HG03457 (cell line): ENCODE data around the gene LIN7C.

Source experiments
- ATAC-seq: cut with Tn5 transposase; IDR thresholded peaks from one replicate; pipeline ENCODE4 v1.9.1; 2021; ENCODE audit warnings: moderate number of reproducible peaks; ENCODE audit not compliant: unreplicated experiment

The LIN7C gene

DNA sequence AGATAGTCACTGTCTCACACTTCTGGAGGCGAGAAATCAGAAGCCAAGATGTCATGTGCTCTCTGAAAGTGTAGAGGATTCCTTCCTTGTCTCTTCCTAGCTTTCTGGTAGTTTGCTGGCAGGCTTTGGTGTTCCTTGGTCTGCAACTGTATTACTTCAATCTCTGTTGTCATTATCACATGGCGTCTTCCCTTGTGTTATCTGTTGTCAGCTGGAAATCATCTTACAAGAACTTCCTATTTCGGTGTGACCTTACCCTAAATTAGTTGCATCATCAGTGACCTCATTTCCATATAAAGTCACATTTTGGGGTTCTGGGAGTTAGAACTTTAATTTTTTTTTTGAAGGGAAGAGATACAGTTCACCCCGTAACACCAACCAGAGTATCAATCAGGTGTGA is 3.3 kb upstream of the LIN7C start:
- no peak for ATAC-seq

DNA sequence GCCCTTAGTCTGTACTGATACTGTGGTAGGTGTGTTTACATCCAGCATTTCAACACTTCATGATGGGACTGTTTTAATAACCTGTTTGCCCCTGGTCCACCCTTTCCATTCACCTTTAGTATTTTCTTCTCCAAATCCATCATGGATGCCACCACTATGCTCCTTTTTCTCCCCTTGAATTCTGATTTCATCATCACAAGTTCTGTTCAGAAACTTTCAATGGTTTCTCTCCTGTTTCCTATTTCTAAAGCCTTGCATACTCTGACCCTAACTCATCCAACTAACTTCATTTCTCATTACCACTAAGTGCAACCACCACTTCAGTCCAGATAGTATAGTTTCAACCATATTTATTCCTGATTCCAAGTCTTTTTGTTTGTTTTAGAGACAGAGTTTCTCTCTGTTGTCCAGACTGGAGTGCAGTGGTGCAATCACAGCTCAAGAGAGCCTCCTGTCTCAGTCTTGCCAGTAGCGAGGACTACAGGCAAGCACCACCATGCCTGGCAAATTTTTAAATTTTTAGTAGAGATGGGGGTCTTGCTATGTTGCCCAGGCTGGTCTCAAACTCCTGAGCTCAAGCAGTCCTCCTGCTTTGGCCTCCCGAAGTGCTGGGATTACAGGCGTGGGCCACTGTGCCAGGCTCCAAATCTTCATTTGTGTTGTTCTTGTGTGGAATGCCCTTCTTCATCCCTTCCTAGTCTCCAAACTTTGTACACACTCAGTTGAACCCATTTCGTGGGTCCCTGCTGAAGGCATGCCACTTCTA is 1.2 kb upstream of the LIN7C start:
- ATAC-seq, result no peak

DNA sequence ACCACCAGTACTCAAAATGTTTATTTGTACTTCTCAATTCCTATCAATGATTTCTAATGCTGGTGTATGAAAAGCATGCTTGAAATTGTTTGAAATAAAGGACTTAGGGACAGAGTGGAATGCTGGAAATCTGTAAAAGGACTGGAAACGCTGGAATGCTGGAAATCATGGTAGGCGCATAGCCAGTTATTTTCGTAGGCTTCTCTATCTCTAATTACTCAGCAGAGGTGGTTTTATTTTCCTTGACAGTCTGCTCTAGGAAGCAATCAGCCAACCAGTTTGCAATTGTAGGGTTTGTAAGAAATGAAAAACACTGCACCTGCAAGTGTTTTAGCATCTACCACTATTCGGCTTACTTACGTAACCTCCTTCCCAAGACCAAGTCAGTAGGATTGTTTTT is 788 bp downstream of the LIN7C start:
- ATAC-seq, result no peak

DNA sequence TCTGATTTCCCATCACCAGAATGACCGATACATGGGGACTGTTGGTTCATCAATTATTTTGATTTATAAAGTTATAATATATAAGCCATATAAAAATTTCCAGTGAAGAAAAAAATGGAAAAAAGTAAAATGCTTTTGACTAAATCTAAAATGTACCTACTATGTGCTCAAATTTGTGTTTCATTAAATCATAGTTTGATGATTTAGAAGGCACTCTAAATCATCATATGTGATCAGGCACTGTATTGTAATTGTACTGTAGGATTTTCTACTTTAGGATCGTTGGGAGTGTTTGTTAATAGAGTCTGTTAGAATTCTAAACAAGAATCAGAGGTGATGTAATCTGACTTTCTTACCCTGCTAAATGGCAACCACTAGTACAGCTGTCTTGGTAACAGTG is 2.4 kb downstream of the LIN7C start:
- ATAC-seq, result no peak

DNA sequence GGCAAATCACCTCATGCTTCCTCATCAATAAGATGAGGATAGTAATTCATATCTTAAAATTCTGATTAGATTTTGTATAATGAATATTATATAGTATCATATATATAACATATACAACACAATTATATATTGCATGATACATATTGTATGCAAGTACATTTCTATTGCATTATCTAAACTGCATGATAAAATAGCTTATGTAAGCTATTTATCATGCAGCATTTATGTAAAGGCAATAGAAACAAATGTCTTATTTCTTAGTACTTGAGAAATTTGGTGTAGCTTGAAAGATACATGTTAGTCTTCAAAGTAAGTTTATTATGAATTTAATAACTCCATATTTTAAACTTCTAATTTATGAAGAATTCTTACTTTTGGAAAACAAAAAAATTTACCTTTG is 5.5 kb downstream of the LIN7C start:
- no peak for ATAC-seq

- ATAC-seq, result no peak
Measured at GRCh38 chr11:27497911-27498310, 8.7 kb downstream of the LIN7C start.

DNA sequence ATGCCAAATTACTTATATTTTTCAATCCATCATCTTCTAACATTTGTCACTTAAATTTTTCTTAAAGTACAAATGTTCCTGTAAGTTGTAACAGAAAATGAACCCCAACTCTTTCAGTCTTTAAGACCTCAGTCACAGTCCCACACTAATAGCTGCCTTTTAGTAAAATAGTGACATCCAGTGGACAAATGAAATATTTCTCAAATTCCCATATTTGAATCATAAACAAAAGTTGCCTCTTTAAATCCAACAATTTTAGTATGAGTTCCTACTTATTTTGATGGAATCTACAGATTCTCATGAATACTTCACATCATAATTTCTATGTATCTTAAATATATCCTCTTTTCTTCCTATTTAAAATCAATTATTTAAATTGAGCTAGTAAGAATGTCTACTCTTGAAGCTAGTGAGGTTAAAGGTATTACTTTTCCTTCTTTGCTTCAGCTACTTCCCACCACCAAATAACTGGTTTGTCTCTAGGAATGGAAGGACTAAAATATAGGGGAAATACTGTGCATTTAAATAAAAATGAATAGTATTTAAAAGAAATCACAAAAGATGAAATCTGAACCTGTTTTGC is 9.2 kb downstream of the LIN7C start:
- peak; percentile 62 for ATAC-seq

DNA sequence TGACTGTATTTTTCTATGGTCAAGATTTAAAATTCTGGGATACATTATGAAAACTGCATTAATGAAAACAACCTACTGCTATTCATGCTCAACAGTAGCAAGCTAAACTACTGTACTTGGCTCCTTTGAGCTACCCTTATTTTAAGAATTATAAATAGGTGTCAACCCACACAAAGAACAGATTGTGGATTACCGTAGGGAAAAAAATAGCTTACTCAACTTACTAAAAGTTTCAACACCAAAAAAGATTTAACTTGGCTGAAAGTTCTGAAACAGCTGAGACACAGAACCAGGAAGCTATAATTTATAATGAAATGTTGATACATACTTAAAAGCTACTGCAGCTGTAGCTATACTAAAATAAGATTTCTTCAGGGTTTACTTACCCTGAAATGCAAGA is 10.1 kb downstream of the LIN7C start:
- ATAC-seq, result no peak

- no peak for ATAC-seq
Measured at GRCh38 chr11:27495710-27496300, 10.8 kb downstream of the LIN7C start.

DNA sequence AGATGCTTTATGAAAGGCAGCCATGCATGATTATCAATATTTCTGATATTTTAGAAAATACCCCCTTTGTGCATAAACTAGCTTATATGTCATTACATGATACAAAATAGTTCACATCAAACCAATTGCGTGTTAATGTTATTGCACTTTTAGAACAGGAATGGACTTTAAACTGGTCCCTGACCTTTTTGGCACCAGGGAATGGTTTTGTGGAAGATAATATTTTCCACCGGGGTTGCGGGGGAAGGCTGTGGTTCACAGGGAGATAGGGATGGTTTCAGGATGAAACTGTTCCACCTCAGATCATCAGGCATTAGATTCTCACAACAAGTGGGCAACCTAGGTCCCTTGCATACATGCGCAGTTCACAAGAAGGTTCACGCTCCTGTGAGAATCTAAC is 17.5 kb downstream of the LIN7C start:
- no peak for ATAC-seq

GRCh38 chr11:27487706-27488105 is 18.9 kb downstream of the LIN7C start:
- ATAC-seq, result no peak

GRCh38 chr11:27485930-27486773 is 20.4 kb downstream of the LIN7C start:
- ATAC-seq, result no peak

- ATAC-seq, result no peak
Measured at GRCh38 chr11:27482793-27483192, 23.8 kb downstream of the LIN7C start.

DNA sequence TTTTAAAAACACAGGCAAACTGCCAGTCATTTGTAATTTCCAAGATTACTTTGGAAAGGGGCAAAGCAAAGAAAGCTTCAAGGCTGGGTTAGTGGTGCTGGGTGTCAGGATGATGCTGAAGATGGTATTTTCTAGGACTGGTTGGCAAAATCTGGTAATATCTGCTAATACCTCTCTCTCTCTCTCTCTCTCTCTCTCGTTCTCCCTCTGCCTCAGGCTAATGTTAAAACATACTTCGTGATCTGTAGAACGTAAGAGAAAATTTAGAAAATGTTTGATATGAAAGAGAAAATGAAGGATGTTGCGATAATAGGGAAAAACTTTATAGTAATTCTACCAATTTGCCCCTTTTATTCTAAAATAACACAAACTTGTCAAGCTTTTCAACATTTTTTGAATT is 24.6 kb downstream of the LIN7C start:
- ATAC-seq, result no peak

DNA sequence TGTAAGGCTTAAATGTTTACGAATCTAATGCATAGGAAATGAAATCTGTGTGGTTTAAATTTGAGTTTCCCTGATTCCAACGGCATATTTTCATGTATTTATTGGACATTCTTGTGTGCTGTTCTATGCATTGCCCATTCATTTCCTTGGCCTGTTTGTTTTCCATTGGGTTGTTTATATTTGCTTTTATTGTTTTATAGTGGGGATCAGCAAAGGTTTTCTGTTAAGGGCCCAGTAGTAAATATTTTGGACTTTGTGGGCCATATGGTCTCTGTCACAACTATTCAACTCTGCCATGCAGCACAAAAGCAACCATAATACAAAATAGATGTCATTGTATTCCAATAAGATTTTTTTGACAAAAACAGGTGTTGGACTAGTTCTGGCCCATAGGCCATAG is 28.7 kb downstream of the LIN7C start:
- no peak for ATAC-seq

DNA sequence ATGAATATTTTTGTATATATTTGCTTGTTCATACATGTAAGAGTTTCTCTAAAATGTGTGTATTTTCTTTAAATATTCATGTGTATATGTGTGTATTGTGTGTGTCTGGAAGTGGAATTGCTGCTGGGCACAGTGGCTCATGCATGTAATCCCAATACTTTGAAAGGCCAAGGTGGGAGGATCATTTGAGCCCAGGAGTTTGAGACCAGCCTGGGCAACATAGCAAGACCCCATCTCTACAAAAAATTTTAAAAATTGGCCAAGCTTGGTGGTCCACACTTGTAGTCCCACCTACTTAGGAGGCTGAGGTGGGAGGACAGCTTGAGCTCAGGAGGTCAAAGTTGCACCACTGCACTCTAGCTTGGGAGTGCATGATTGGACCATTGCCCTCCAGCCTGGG is 29.3 kb downstream of the LIN7C start:
- no peak for ATAC-seq

DNA sequence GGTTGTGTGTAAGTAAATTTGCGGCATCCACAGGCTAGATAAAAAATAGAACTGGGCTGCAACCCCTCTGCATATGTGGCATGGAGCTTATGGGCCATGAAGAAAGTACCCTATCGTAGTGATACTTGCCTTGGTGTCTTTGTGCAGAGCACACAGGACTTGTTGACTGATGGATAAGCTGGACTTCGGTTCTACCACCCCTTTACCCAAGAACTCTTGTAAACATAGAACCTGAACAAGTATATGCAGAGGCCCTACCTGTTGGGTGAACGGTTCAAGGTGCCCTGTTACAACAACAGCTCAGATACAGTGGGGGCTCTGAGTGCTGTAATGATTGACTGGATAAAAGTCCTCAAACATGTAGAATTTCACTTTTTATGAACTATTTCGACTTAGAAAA is 30.9 kb downstream of the LIN7C start:
- no peak for ATAC-seq

- ATAC-seq, result no peak
Measured at GRCh38 chr11:27473017-27473406, 33.6 kb downstream of the LIN7C start.

DNA sequence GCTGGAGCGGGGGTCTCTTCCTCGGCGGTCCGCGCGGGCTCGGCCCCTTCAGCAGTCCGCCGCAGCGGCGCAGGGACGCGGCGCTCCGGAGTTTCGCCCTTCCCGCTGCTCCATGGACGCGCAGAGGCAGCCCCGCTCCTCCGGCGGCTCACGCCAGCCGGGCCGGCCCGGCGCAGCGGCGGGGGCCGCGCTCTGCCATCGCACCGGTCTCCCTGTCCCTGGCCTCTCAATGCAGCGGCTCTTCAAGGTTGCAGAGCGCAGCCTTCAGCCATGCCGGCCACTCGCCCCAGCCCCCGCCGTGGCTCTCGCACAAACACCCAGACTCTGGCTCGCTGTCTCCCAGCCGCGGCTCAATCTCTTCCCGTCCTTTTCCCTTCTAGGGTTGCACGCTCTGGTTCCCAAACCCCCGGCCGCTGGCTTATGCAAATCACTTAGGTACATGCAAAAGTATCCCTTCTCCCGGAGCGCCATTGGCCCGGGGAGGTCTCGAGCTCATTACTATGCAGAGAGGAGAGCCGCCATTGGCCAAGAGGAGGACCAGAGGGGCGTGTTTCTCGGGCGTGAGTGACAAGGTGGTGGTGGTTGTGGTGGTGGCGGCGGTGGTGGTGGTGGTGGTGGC is 34.1 kb downstream of the LIN7C start, which contains the start of gene LGR4:
Gene LGR4 (minus strand): TSS at position 393 of the 619 bp plus-strand sequence. CDS start 488 bp downstream, outside the sequence.
- peak; percentile 72 for ATAC-seq

GRCh38 chr11:27471589-27472397 is 34.8 kb downstream of the LIN7C start:
- ATAC-seq, result peak; percentile 46
